ENCODE measurements around the gene PERCC1. TPM values are rescaled to one million over a fixed set of nuclear protein-coding genes. Genes with fewer than 3 reads are reported as not detected.
"Not testable (repeated sequence)": the region's sequence is repeated elsewhere in the genome, so short reads cannot be mapped to it uniquely, and the experiment has no call there.

Gene PERCC1
- total RNA-seq, 1 donor from 2014 or later: not detected

GRCh38 chr16:1438229-1439057 is 7.6 kb downstream of the PERCC1 start:
- TF ChIP-seq CTCF (IDR thresholded peaks at IDR 0.05): no peak
- Mint-ChIP-seq H3K4me3 (ENCODE audit: unreplicated experiment) (no peak overlapping the region), H3K9me3 (ENCODE audit: low read depth) (no peaks in the 10 kb centered on the region), H3K27ac (ENCODE audit: unreplicated experiment) (no peak overlapping the region), H3K36me3 (ENCODE audit: low read depth) (peaks cover 1% of the 10 kb centered on the region), H3K27me3 (ENCODE audit: low read depth) (no peaks in the 10 kb centered on the region), H3K4me1 (ENCODE audit: low read depth) (no peaks in the 10 kb centered on the region)
- no peak for DNase-seq (ENCODE audit: low spot score)

GRCh38 chr16:1439058-1439698 is 8.3 kb downstream of the PERCC1 start:
- Mint-ChIP-seq H3K27ac (ENCODE audit: unreplicated experiment) (no peak overlapping the region), H3K4me3 (ENCODE audit: unreplicated experiment) (no peak overlapping the region), H3K4me1 (ENCODE audit: low read depth) (no peaks in the 10 kb centered on the region), H3K27me3 (ENCODE audit: low read depth) (no peaks in the 10 kb centered on the region), H3K36me3 (ENCODE audit: low read depth) (peaks cover 1% of the 10 kb centered on the region), H3K9me3 (ENCODE audit: low read depth) (no peaks in the 10 kb centered on the region)
- TF ChIP-seq CTCF (IDR thresholded peaks at IDR 0.05): no peak
- no peak for DNase-seq (ENCODE audit: low spot score)

- not testable (repeated sequence) for H3K4me1 Mint-ChIP-seq (ENCODE audit: low read depth); H3K36me3 Mint-ChIP-seq (ENCODE audit: low read depth); H3K27me3 Mint-ChIP-seq (ENCODE audit: low read depth)
These were observed 8.8 kb downstream of the PERCC1 start for GRCh38 chr16:1439699-1440074.

DNA sequence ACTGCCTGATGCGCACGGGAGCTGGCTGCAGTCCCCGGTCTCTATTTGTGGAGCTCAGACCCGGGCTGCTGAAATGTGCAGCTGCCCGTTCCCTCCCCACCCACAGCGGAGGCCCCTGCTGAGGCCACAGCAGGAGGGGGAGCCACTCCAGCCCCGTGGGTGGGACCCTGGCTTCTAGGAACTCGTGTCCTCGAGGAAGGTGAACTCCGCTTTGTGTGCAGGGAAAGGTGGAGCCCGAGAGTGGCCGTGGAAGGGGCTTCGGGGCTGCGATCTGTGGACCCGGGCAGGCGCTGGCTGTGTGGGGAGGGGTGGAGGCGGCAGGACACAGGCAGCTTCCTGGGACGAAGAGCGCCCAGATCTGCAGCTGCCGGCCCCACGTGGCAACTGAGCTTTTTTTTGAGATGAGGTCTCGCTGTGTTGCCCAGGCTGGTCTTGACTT is 10.5 kb downstream of the PERCC1 start:
- H3K9me3 Mint-ChIP-seq (ENCODE audit: low read depth): no peaks in the 10 kb centered on the region
- H3K27ac Mint-ChIP-seq (ENCODE audit: unreplicated experiment): no peak overlapping the region
- H3K4me3 Mint-ChIP-seq (ENCODE audit: unreplicated experiment): no peak overlapping the region
- TF ChIP-seq CTCF (IDR thresholded peaks at IDR 0.05): no peak
- H3K27me3 Mint-ChIP-seq (ENCODE audit: low read depth): no peaks in the 10 kb centered on the region
- H3K4me1 Mint-ChIP-seq (ENCODE audit: low read depth): no peaks in the 10 kb centered on the region
- H3K36me3 Mint-ChIP-seq (ENCODE audit: low read depth): peaks cover 1% of the 10 kb centered on the region
- DNase-seq (ENCODE audit: low spot score): no peak

More at GRCh38 chr16:1439699-1440074, 8.8 kb downstream of the PERCC1 start:
- not testable (repeated sequence) for DNase-seq (ENCODE audit: low spot score); H3K9me3 Mint-ChIP-seq (ENCODE audit: low read depth); H3K27ac Mint-ChIP-seq (ENCODE audit: unreplicated experiment); H3K4me3 Mint-ChIP-seq (ENCODE audit: unreplicated experiment)

DNA sequence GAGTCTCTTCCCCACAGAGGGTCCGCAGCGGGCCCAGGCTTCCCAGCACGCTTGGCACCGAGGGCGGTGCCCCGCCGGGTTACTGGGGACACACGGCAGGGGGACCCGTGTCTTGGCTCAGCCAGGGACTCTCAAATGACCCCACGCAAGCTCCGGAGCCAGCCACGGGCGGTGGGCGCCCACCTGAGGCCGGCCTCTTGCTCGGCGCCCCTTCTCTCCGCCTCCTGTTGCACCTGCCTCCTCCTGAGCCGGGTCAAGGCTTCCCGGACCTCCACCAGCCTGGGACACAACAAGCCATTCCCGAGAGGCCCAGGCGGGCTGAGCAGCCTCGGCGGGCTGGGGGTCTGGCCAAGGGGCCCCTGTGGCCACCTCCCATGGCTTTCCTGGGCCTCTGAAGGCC is 11.8 kb downstream of the PERCC1 start:
- Mint-ChIP-seq H3K9me3 (ENCODE audit: low read depth) (no peaks in the 10 kb centered on the region), H3K36me3 (ENCODE audit: low read depth) (peaks cover 1% of the 10 kb centered on the region), H3K27ac (ENCODE audit: unreplicated experiment) (no peak overlapping the region), H3K4me3 (ENCODE audit: unreplicated experiment) (no peak overlapping the region), H3K27me3 (ENCODE audit: low read depth) (no peaks in the 10 kb centered on the region), H3K4me1 (ENCODE audit: low read depth) (no peaks in the 10 kb centered on the region)
- no peak for DNase-seq (ENCODE audit: low spot score)
- no peak for TF ChIP-seq CTCF (IDR thresholded peaks at IDR 0.05)
